ENCODE data around the gene EPN1.
A peak's percentile ranks its signal among the peaks of the same experiment; 100 is the strongest.

EPN1 gene

GRCh38 chr19:55660991-55661390 is 14.0 kb upstream of the EPN1 start:
- DNase-seq (ENCODE audit: low spot score): no peak

GRCh38 chr19:55661826-55662225 is 13.2 kb upstream of the EPN1 start:
- no peak for DNase-seq (ENCODE audit: low spot score)

- DNase-seq (ENCODE audit: low spot score): no peak
Observed at GRCh38 chr19:55663846-55664536, 11.0 kb upstream of the EPN1 start.

GRCh38 chr19:55666343-55667005 is 8.6 kb upstream of the EPN1 start:
- no peak for DNase-seq (ENCODE audit: low spot score)

- DNase-seq (ENCODE audit: low spot score): no peak
Observed at GRCh38 chr19:55667006-55667381, 8.0 kb upstream of the EPN1 start.

- no peak for DNase-seq (ENCODE audit: low spot score)
Observed at GRCh38 chr19:55667511-55667910, 7.5 kb upstream of the EPN1 start.

GRCh38 chr19:55667958-55668357 is 7.1 kb upstream of the EPN1 start:
- no peak for DNase-seq (ENCODE audit: low spot score)

- DNase-seq (ENCODE audit: low spot score): no peak
Observed at GRCh38 chr19:55668603-55669348, 6.2 kb upstream of the EPN1 start.

GRCh38 chr19:55669418-55670279 is 5.4 kb upstream of the EPN1 start:
- DNase-seq (ENCODE audit: low spot score): no peak

- no peak for DNase-seq (ENCODE audit: low spot score)
Observed at GRCh38 chr19:55670280-55671053, 4.6 kb upstream of the EPN1 start.

GRCh38 chr19:55671054-55671378 is 4.0 kb upstream of the EPN1 start:
- DNase-seq (ENCODE audit: low spot score): no peak

GRCh38 chr19:55672418-55672817 is 2.6 kb upstream of the EPN1 start:
- DNase-seq (ENCODE audit: low spot score): no peak

GRCh38 chr19:55673465-55673864 is 1.6 kb upstream of the EPN1 start:
- DNase-seq (ENCODE audit: low spot score): no peak

- DNase-seq (ENCODE audit: low spot score): no peak
Observed at GRCh38 chr19:55673889-55674288, 1.1 kb upstream of the EPN1 start.

- DNase-seq (ENCODE audit: low spot score): no peak
Observed at GRCh38 chr19:55674459-55674840, 576 bp upstream of the EPN1 start.

GRCh38 chr19:55675661-55676354 is 782 bp downstream of the EPN1 start:
- no peak for DNase-seq (ENCODE audit: low spot score)

GRCh38 chr19:55676383-55676782 is 1.4 kb downstream of the EPN1 start:
- DNase-seq (ENCODE audit: low spot score): no peak

GRCh38 chr19:55676889-55677505 is 2.0 kb downstream of the EPN1 start:
- no peak for DNase-seq (ENCODE audit: low spot score)

- no peak for DNase-seq (ENCODE audit: low spot score)
Observed at GRCh38 chr19:55677572-55678028, 2.6 kb downstream of the EPN1 start.

GRCh38 chr19:55678121-55678671 is 3.2 kb downstream of the EPN1 start:
- DNase-seq (ENCODE audit: low spot score): peak; percentile 60

All from pons (tissue), 1 donor.